MCF 10A (cell line): ENCODE data around the gene COL21A1. TPM values are rescaled to one million over a fixed set of nuclear protein-coding genes. Genes with fewer than 3 reads are reported as not detected.

Source experiments
- Bru-seq: library from RNA; stranded (reverse); fragments of 400-500 nt; gene quantifications from one replicate; lab custom pipeline; 2021; lab: Mats Ljungman, UMichigan
- BruChase-seq, 2 experiments: library from RNA; stranded (reverse); fragments of 400-500 nt; gene quantifications; one replicate each; lab custom pipeline; 2021; lab: Mats Ljungman, UMichigan
- BruUV-seq: library from RNA; stranded (reverse); fragments of 400-500 nt; replicated peaks from 2 replicates; lab custom pipeline; 2021; lab: Mats Ljungman, UMichigan
- CTCF ChIA-PET: fragments of 300-600 bp; sonication (Branson Sonifier 250); formaldehyde crosslinking; extraction: SDS; loops from one replicate; lab custom pipeline; 2021; ENCODE audit warnings: antibody characterized with exemption, inconsistent platforms; lab: Yijun Ruan, JAX
- POLR2A ChIA-PET: fragments of 300-600, 350-650 bp; sonication (Branson Sonifier 250); formaldehyde crosslinking; extraction: SDS; loops from one replicate; lab custom pipeline; 2020; ENCODE audit warnings: antibody characterized with exemption, inconsistent platforms; lab: Yijun Ruan, JAX
- DNase-seq: peaks from one replicate; pipeline ENCODE4 v3.0.0-alpha.2; 2018; ENCODE audit not compliant: unreplicated experiment
- H3K27ac Mint-ChIP-seq: one replicate; pipeline ENCODE4 v1.8.0; 2022; ENCODE audit warnings: mild to moderate bottlenecking, low read depth, mixed read lengths; ENCODE audit not compliant: unreplicated experiment
- H3K27me3 Mint-ChIP-seq: one replicate; pipeline ENCODE4 v1.8.0; 2022; ENCODE audit warnings: mixed read lengths; ENCODE audit not compliant: insufficient read depth, unreplicated experiment
- H3K36me3 Mint-ChIP-seq: one replicate; pipeline ENCODE4 v1.8.0; 2022; ENCODE audit warnings: mild to moderate bottlenecking, moderate library complexity, mixed read lengths; ENCODE audit not compliant: insufficient read depth, unreplicated experiment
- H3K4me1 Mint-ChIP-seq: one replicate; pipeline ENCODE4 v1.8.0; 2022; ENCODE audit warnings: mixed read lengths; ENCODE audit not compliant: insufficient read depth, unreplicated experiment
- H3K4me3 Mint-ChIP-seq: one replicate; pipeline ENCODE4 v1.8.0; 2022; ENCODE audit warnings: mild to moderate bottlenecking, moderate library complexity, mixed read lengths; ENCODE audit not compliant: unreplicated experiment
- H3K9me3 Mint-ChIP-seq: one replicate; pipeline ENCODE4 v1.8.0; 2022; ENCODE audit warnings: mixed read lengths; ENCODE audit not compliant: unreplicated experiment
- intact Hi-C: fragments of 100-400 bp; cut with micrococcal nuclease; formaldehyde crosslinking; loops from 2 replicates; pipeline ENCODE4 v1.14.1; 2022
- long read RNA-seq: library from polyadenylated mRNA; stranded (forward); transcript quantifications from one replicate; pipeline ENCODE4 v2.0.0, GENCODE V29; 2022
- total RNA-seq: library from RNA; stranded (reverse); gene quantifications from 2 replicates; pipeline ENCODE4 v1.2.3, GENCODE V29; 2022
- TF ChIP-seq, protein P1 (sequence below): fragments of 200-600 bp; IDR thresholded peaks from one replicate; pipeline ENCODE4 v1.8.0; 2022; ENCODE audit warnings: antibody characterized with exemption, mild to moderate bottlenecking; ENCODE audit not compliant: unreplicated experiment

The COL21A1 gene
- 1.8 and 5.4 TPM in 2 replicates for total RNA-seq
- Bru-seq, nascent RNA = percentile 40 among the genes with signal in this experiment
- percentile 46 among the genes with signal in this experiment for BruChase-seq, experiment 1, labeled RNA remaining after a 6-hour chase
- percentile 47 among the genes with signal in this experiment for BruChase-seq, experiment 2, labeled RNA remaining after a 2-hour chase
- long read RNA-seq, partial matches to known transcripts = 0 of 1 reads
- long read RNA-seq, other reads (novel, unspliced or antisense) = 1 of 1 reads

DNA sequence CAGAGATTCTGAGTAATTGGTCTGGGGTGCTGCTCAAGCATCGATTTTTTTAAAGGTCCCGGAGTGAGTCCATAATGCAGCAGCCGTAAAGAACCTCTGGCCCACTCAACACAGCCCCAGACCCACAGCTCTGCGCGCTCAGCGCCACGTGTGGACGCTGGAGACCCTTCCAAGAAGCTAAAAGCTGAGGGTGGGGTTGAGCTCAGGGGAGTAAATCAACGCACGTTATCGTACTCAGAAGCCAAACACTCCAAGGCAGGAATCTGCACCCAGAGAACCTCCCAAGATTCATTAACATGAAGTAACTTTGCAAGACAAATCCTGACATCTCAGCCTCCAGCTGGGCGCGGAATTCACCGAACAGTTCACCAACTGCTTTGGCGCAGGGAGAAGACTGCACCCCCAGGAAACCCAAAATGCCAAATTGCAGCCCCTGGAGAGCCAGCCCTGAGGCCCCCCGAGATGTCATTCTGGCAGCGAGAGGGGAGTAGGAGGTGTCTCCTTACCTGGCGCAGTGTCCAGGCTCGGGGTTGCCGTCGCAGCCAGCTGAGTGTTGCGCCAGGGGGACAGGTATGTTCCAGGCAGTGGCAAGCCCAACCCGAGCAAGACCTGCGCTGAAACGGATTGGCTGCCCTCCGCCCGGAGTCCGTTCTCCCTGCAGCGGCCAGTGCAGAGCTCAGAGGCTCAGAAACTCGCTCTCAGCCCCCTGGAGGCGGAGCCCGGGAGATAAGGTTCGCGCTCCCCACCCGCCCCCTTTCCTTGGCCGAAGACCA is at the start of gene COL21A1:
Gene COL21A1, minus strand, starts transcription at position 700 of the 773 bp plus-strand sequence. CDS start 64,962 bp downstream, outside the sequence.
- no peaks in the 10 kb centered on the region for H3K27me3 Mint-ChIP-seq
- no peaks in the 10 kb centered on the region for H3K36me3 Mint-ChIP-seq
- intact Hi-C loops = no loop called here
- TF ChIP-seq, protein P1, sequence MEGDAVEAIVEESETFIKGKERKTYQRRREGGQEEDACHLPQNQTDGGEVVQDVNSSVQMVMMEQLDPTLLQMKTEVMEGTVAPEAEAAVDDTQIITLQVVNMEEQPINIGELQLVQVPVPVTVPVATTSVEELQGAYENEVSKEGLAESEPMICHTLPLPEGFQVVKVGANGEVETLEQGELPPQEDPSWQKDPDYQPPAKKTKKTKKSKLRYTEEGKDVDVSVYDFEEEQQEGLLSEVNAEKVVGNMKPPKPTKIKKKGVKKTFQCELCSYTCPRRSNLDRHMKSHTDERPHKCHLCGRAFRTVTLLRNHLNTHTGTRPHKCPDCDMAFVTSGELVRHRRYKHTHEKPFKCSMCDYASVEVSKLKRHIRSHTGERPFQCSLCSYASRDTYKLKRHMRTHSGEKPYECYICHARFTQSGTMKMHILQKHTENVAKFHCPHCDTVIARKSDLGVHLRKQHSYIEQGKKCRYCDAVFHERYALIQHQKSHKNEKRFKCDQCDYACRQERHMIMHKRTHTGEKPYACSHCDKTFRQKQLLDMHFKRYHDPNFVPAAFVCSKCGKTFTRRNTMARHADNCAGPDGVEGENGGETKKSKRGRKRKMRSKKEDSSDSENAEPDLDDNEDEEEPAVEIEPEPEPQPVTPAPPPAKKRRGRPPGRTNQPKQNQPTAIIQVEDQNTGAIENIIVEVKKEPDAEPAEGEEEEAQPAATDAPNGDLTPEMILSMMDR = no peak
- BruUV-seq = no TSS peak
- ChIA-PET CTCF (no interaction called here), POLR2A (interaction anchor here (0.6 kb wide), 1 partner anchor 121 kb away, joined by 3 read pairs; no protein-coding TSS in a partner anchor)
- H3K9me3 Mint-ChIP-seq = no peaks in the 10 kb centered on the region
- peaks cover 15% of the 10 kb centered on the region for H3K4me1 Mint-ChIP-seq
- no peak for DNase-seq
- H3K27ac Mint-ChIP-seq = no peak within 1 kb of the TSS
- no peak within 1 kb of the TSS for H3K4me3 Mint-ChIP-seq

DNA sequence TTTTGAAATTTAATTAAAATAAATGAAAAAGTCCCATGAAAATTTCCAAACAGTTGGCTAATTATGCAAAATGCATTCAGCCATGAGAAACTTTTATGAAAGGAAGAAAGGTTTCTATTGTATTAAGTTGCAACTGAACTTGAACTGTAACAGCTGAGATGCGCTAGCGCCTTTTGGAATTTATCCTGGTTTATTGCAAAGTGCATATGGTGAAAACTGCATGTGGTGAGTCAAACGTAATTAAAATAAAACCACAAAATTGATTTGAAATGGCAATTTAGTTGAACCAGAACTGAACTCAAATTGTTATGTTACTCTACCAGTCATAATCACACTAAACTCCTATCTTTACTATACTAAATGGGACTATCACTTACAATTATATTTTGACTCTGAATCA is 46.4 kb upstream of the COL21A1 start:
- peaks cover 10% of the 10 kb centered on the region for H3K4me1 Mint-ChIP-seq
- BruUV-seq = no TSS peak
- H3K9me3 Mint-ChIP-seq = no peaks in the 10 kb centered on the region
- TF ChIP-seq, protein P1 = no peak
- CTCF ChIA-PET = interaction anchor here (0.6 to 4.6 kb wide), 15 partner anchors 9 to 338 kb away, joined by 3 to 95 read pairs (median 10); no protein-coding TSS in a partner anchor
- intact Hi-C loops = loop anchor here (2.0 to 10.0 kb wide), 3 partner anchors 255 to 1016 kb away; no protein-coding TSS in a partner anchor
- no peak overlapping the region for H3K4me3 Mint-ChIP-seq
- H3K27me3 Mint-ChIP-seq = no peaks in the 10 kb centered on the region
- H3K27ac Mint-ChIP-seq = no peak overlapping the region
- no peak for DNase-seq
- no peaks in the 10 kb centered on the region for H3K36me3 Mint-ChIP-seq
- POLR2A ChIA-PET = no interaction called here

DNA sequence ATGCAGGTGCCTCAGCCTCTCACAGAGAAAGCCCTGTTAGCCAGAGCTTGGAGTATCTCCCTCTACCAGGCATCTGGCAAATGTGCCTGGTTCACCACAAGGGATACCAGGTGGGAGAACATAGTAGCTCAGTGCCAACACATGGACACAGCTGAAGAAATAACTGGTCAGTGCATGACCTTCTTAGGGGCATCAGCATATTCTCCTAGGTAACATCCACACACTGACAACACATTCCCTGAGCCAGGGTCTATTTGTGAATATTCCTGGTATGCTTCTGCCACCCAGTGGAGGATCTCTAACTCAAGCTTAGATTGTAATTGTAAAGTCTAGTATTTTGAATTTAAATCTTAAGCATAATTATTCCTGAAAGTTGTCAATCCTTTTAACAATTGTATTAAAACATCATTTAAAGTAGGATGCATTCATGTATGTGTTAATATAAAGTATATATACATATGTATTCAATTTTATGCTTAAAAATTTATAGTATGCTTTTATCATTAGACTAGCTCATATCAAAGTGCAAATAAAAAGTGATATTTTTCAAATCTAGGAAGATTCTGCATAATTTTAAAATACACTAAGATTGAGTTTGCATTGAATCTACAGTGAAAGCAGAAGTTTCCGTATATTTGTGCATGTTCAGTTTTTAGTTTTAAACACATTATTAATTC is 45.3 kb upstream of the COL21A1 start:
- H3K4me1 Mint-ChIP-seq = peaks cover 6% of the 10 kb centered on the region
- DNase-seq = peak; percentile 71
- H3K9me3 Mint-ChIP-seq = no peaks in the 10 kb centered on the region
- no TSS peak for BruUV-seq
- POLR2A ChIA-PET = interaction anchor here (0.7 to 1.4 kb wide), 2 partner anchors 314 to 805 kb away, joined by 5 to 6 read pairs; no protein-coding TSS in a partner anchor
- H3K36me3 Mint-ChIP-seq = no peaks in the 10 kb centered on the region
- H3K4me3 Mint-ChIP-seq = no peak overlapping the region
- TF ChIP-seq, protein P1 = peak; percentile 61
- H3K27me3 Mint-ChIP-seq = no peaks in the 10 kb centered on the region
- CTCF ChIA-PET = interaction anchor here (0.5 to 4.6 kb wide), 48 partner anchors 8 to 1015 kb away, joined by 3 to 95 read pairs (median 4); no protein-coding TSS in a partner anchor
- no peak overlapping the region for H3K27ac Mint-ChIP-seq
- intact Hi-C loops = loop anchor here (1.0 to 10.0 kb wide), 5 partner anchors 254 to 1015 kb away; no protein-coding TSS in a partner anchor
